NCI-H69 (cell line): Measurements from ENCODE around the gene TRIM8.

ENCODE experiments used
- DNase-seq: peaks from one replicate; lab custom pipeline; 2025; lab: John Stamatoyannopoulos, UW

Gene TRIM8

GRCh38 chr10:102616066-102616770, 28.1 kb upstream of the TRIM8 start:
- no peak for DNase-seq

- DNase-seq, result no peak
Observed at GRCh38 chr10:102617041-102617440, 27.2 kb upstream of the TRIM8 start.

GRCh38 chr10:102617816-102618215, 26.5 kb upstream of the TRIM8 start:
- DNase-seq, result no peak

GRCh38 chr10:102619281-102619981, 24.8 kb upstream of the TRIM8 start:
- DNase-seq, result no peak

GRCh38 chr10:102620138-102620590, 24.1 kb upstream of the TRIM8 start:
- DNase-seq, result no peak

GRCh38 chr10:102620591-102621442, 23.5 kb upstream of the TRIM8 start:
- no peak for DNase-seq

GRCh38 chr10:102621443-102622325, 22.6 kb upstream of the TRIM8 start:
- no peak for DNase-seq

GRCh38 chr10:102624094-102624493, 20.2 kb upstream of the TRIM8 start:
- no peak for DNase-seq

GRCh38 chr10:102624751-102625645, 19.3 kb upstream of the TRIM8 start:
- DNase-seq, result no peak

GRCh38 chr10:102626026-102626685, 18.1 kb upstream of the TRIM8 start:
- no peak for DNase-seq

- DNase-seq, result no peak
Observed at GRCh38 chr10:102627291-102627735, 17.0 kb upstream of the TRIM8 start.

- no peak for DNase-seq
Observed at GRCh38 chr10:102627736-102628293, 16.5 kb upstream of the TRIM8 start.

- DNase-seq, result no peak
Observed at GRCh38 chr10:102628451-102628911, 15.8 kb upstream of the TRIM8 start.

GRCh38 chr10:102629661-102630614, 14.3 kb upstream of the TRIM8 start:
- DNase-seq, result no peak

- no peak for DNase-seq
Observed at GRCh38 chr10:102630663-102631062, 13.6 kb upstream of the TRIM8 start.

GRCh38 chr10:102631525-102632393, 12.5 kb upstream of the TRIM8 start:
- DNase-seq, result no peak

GRCh38 chr10:102632394-102633111, 11.7 kb upstream of the TRIM8 start:
- DNase-seq, result no peak
